ENCODE measurements around the gene RRBP1.

RRBP1 gene

GRCh38 chr20:17671011-17671410 lies 11.0 kb downstream of the RRBP1 start:
- Histone ChIP-seq H4K20me1 (ENCODE audit: insufficient read depth, low read length) (peaks cover 53% of the 10 kb centered on the region), H3K79me2 (ENCODE audit: insufficient read depth, low read length) (peaks cover 56% of the 10 kb centered on the region)

DNA sequence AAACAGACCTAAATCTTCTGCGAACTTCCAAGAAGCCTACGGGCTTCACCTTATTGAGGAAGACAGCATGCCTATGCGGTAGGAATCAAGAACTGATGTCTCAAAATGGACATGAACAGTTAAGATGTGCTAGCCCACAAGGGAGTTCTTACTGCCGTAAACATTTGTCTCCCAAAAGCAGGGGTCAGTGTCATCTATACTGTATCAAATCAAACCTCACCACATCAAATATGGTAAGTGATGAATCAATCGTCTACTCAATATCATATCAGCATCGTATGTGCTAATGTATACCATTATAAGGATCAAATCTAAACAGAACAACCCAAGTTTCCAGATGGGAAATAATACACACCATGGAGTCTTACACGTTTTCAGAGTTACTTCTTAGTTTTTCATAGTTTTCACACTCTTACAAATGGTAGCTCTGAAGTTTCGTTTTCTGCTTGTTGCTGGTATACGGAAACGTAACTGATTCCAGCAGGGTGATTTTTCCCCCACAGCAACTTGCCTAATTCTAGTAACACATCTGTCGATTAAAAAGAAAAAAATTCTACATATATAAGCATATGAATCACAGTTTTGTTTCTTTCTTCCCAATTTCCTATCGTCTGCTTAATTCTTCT lies 12.6 kb downstream of the RRBP1 start:
- no peak for ATAC-seq (ENCODE audit: insufficient read depth, low read depth)
- DNase-seq = no peak
- Histone ChIP-seq H3K4me3 (ENCODE audit: low read depth in 1 of 2, low read length in 2 of 2) (no peak overlapping the region), H2AFZ (ENCODE audit: low read depth, low read length) (no peak overlapping the region), H3K79me2 (ENCODE audit: insufficient read depth, low read length) (peaks cover 52% of the 10 kb centered on the region), H3K4me2 (ENCODE audit: insufficient read depth, low read length) (no peak overlapping the region), H3K9me3 (ENCODE audit: insufficient read depth, low read length, severe bottlenecking) (no peaks in the 10 kb centered on the region), H3K4me1 (ENCODE audit: insufficient read depth, low read length) (peaks cover 20% of the 10 kb centered on the region), H3K9ac (ENCODE audit: low read depth, low read length) (no peak overlapping the region), H3K27me3 (ENCODE audit: insufficient read depth, low read length, poor library complexity) (no peaks in the 10 kb centered on the region), H4K20me1 (ENCODE audit: insufficient read depth, low read length) (peaks cover 41% of the 10 kb centered on the region), H3K27ac (ENCODE audit: low read length) (no peak overlapping the region), H3K36me3 (ENCODE audit: insufficient read depth, low read length) (peaks cover 4% of the 10 kb centered on the region; the same call in 1 of the 2 replicates)
- TF ChIP-seq EZH2 (IDR thresholded peaks at IDR 0.05; ENCODE audit: borderline replicate concordance, low read depth, low read length, severe bottlenecking) (no peak), CTCF (IDR thresholded peaks at IDR 0.05; ENCODE audit: borderline replicate concordance, extremely low read depth, low read length, poor library complexity, severe bottlenecking) (no peak)

More at GRCh38 chr20:17671011-17671410, 11.0 kb downstream of the RRBP1 start:
- no peak for DNase-seq
- Histone ChIP-seq H3K9me3 (ENCODE audit: insufficient read depth, low read length, severe bottlenecking) (no peaks in the 10 kb centered on the region), H3K36me3 (ENCODE audit: insufficient read depth, low read length) (peaks cover 4% of the 10 kb centered on the region; the same call in 1 of the 2 replicates), H3K27ac (ENCODE audit: low read length) (no peak overlapping the region), H3K4me1 (ENCODE audit: insufficient read depth, low read length) (peaks cover 6% of the 10 kb centered on the region), H2AFZ (ENCODE audit: low read depth, low read length) (no peak overlapping the region), H3K4me3 (ENCODE audit: low read depth in 1 of 2, low read length in 2 of 2) (no peak overlapping the region), H3K27me3 (ENCODE audit: insufficient read depth, low read length, poor library complexity) (no peaks in the 10 kb centered on the region), H3K9ac (ENCODE audit: low read depth, low read length) (no peak overlapping the region), H3K4me2 (ENCODE audit: insufficient read depth, low read length) (no peak overlapping the region)
- ATAC-seq (ENCODE audit: insufficient read depth, low read depth) = no peak
- TF ChIP-seq EZH2 (IDR thresholded peaks at IDR 0.05; ENCODE audit: borderline replicate concordance, low read depth, low read length, severe bottlenecking) (no peak), CTCF (IDR thresholded peaks at IDR 0.05; ENCODE audit: borderline replicate concordance, extremely low read depth, low read length, poor library complexity, severe bottlenecking) (no peak)

DNA sequence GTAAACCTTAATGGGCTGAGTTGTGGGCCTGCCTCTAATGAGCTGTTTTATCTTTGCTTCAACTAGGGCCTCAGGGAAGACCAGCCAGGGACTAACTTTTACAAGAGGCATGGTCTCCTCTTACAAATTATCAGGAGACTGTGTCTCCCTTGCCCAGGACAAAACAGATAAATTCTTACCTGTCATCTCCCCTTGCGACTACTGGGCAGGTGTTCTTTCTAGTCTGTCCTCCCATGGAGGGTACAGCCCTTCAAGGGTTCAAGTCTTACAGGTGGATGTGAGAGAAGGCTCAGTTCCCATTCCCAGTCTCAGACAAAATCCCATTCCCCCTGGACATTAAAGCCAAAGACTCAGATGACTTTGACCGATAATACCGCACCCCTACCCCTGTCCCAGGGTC lies 13.6 kb downstream of the RRBP1 start:
- no peak for TF ChIP-seq EZH2 (IDR thresholded peaks at IDR 0.05; ENCODE audit: borderline replicate concordance, low read depth, low read length, severe bottlenecking)
- TF ChIP-seq CTCF (IDR thresholded peaks at IDR 0.05; ENCODE audit: borderline replicate concordance, extremely low read depth, low read length, poor library complexity, severe bottlenecking) = no peak
- Histone ChIP-seq H3K27ac (ENCODE audit: low read length) (no peak overlapping the region), H3K9ac (ENCODE audit: low read depth, low read length) (no peak overlapping the region), H3K79me2 (ENCODE audit: insufficient read depth, low read length) (peaks cover 53% of the 10 kb centered on the region), H3K4me3 (ENCODE audit: low read depth in 1 of 2, low read length in 2 of 2) (no peak overlapping the region), H3K4me1 (ENCODE audit: insufficient read depth, low read length) (peaks cover 26% of the 10 kb centered on the region), H2AFZ (ENCODE audit: low read depth, low read length) (no peak overlapping the region), H3K27me3 (ENCODE audit: insufficient read depth, low read length, poor library complexity) (no peaks in the 10 kb centered on the region), H3K36me3 (ENCODE audit: insufficient read depth, low read length) (peaks cover 4% of the 10 kb centered on the region; the same call in 1 of the 2 replicates), H3K4me2 (ENCODE audit: insufficient read depth, low read length) (no peak overlapping the region), H4K20me1 (ENCODE audit: insufficient read depth, low read length) (peaks cover 44% of the 10 kb centered on the region), H3K9me3 (ENCODE audit: insufficient read depth, low read length, severe bottlenecking) (no peaks in the 10 kb centered on the region)
- no peak for ATAC-seq (ENCODE audit: insufficient read depth, low read depth)
- no peak for DNase-seq
